NCI-H446 (cell line): Measurements from ENCODE around the gene MGLL.
"Not testable (repeated sequence)": the region's sequence is repeated elsewhere in the genome, so short reads cannot be mapped to it uniquely, and the experiment has no call there.

ENCODE experiments used
- DNase-seq, 2 experiments: peaks; one replicate each; lab custom pipeline; 2025; lab: John Stamatoyannopoulos, UW

Gene MGLL

GRCh38 chr3:127688416-127689265 lies 133.7 kb downstream of the MGLL start:
- peak; percentile 77 to 97 for DNase-seq

GRCh38 chr3:127688022-127688415 lies 134.3 kb downstream of the MGLL start:
- DNase-seq = no peak

GRCh38 chr3:127687228-127687737 lies 135.0 kb downstream of the MGLL start:
- DNase-seq = no peak

- no peak for DNase-seq
Measured at GRCh38 chr3:127686512-127686894, 135.8 kb downstream of the MGLL start.

DNA sequence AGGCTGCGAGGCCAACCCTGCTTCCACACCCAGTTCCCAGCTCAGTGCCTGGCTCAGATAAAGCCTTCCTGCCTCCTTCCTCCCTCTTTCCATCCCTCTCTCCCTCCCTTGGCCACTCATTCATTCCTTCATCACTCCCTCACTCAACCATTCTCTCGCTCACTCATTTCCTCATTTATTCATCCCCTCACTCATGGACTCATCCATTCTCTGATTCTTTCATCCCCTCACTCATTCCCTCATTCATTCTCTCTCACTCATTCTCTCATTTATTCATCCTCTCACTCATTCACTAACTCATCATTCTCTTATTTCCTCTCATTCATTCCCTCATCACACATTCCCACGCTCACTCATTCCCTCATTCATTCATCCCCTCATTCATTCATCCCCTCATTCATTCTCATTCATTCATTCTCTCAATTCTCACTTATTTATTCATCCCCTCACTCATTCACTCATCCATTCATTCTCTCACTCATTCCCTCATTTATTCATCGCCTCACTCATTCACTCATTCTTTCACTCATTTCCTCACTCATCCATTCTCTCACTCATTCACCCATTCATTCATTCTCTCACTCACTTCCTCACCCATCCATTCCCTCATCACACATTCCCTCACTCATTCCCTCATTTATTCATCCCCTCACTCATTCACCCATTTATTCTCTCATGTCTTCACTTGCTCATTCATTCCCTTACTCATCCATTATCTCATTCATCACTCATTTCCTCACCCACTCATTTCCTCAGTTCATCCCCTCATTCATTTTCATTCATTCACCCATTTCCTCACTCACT lies 136.4 kb downstream of the MGLL start:
- no peak for DNase-seq

- DNase-seq = no peak
Measured at GRCh38 chr3:127684871-127685707, 137.2 kb downstream of the MGLL start.

- DNase-seq = no peak
Measured at GRCh38 chr3:127682561-127682960, 139.8 kb downstream of the MGLL start.

GRCh38 chr3:127682175-127682554 lies 140.2 kb downstream of the MGLL start:
- not testable (repeated sequence) for DNase-seq

- no peak for DNase-seq
Measured at GRCh38 chr3:127680798-127681221, 141.5 kb downstream of the MGLL start.

GRCh38 chr3:127680146-127680661 lies 142.1 kb downstream of the MGLL start:
- DNase-seq = no peak

- DNase-seq = no peak
Measured at GRCh38 chr3:127679534-127680145, 142.7 kb downstream of the MGLL start.

GRCh38 chr3:127678611-127679533 lies 143.4 kb downstream of the MGLL start:
- no peak for DNase-seq

DNA sequence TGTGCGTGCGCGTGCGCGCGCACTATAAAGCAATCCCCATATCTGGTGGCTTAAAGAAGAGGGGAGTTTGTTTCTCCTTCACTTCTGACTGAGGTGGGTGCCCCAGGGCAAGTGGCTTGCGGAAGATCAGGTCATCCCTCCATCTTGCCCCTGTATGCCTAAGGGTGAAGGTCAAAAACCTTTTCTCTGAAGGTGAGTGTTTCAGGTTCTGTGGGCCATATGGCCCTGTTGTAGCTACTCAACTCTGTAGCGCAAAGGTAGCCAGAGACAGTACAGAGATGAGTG lies 144.1 kb downstream of the MGLL start:
- DNase-seq = no peak

DNA sequence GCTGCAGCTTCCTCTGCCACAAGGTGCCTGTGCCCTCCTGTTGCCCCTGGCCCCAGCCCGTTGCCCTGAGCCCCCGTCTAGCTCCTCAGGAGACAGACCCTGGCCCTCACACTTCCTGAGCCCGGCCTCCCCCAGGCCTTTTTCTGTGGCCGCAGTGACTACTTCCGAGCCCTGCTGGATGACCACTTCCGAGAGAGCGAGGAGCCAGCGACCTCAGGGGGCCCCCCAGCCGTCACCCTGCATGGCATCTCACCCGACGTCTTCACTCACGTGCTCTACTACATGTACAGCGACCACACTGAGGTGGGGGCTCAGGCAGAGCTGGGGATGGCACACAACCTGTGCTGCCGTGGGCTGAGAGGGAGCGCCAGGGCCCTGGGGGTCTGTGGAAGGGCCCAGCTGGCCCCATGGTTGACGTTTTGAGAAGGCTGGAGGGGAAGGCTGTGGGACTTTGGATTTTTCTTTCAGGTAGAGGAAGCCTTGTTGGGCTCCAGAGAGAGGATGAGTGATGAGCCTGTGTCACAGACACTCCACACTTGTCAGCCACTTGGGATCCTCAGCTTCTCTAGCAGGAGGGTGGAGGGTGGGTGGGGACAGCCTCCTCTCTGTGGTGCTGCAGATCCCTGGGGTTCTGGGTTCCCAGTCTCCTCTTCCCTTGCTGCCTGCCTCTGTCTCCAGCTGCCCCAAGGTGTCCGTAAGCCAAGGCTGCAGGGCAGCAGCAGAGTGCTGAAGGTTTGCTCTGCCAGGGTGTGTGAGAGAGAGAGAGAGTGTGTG lies 144.6 kb downstream of the MGLL start:
- DNase-seq = no peak

GRCh38 chr3:127676921-127677351 lies 145.4 kb downstream of the MGLL start:
- DNase-seq = no peak

DNA sequence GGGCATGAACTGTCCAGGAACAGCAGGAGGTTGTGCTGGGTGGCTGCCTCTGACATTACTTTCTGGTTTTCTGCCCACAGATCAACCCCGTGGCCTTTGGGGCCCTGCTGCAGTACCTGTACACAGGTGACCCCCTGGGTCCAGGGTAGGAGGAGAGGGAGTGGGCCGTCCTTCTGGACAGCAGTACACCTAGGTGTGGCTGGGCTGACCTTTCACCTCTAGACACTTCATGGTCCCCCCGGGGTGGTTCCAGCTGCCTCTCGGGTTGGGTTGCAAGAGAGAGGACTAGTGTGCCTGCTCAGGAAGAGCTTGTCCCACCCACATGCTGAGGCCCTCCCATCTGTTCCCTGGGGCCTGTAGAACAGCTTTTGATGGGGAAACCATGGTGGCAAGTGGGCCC lies 145.9 kb downstream of the MGLL start:
- no peak for DNase-seq

- DNase-seq = no peak
Measured at GRCh38 chr3:127675651-127676391, 146.5 kb downstream of the MGLL start.

DNA sequence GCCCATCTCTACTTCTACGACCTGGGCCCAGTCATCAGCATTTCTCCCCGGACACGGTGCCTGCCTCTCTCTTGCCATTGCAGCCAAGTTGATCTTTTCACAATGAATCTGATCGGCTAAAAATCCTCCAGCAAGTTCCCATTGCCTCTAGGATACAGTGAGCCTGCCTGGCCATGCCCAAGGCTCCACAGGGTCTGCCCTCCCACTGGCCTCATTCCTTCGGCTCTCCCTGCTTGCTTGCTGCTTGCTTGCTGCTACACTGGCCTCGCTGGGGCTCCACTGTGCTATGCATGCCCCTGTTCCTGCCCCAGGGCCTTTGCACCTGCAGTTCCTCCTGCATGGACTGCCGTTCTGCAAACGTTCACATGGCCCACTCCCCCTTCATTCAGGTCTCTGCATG lies 147.5 kb downstream of the MGLL start:
- no peak for DNase-seq
